ENCODE results near the gene AHRR. TPM values are rescaled to one million over a fixed set of nuclear protein-coding genes. Genes with fewer than 3 reads are reported as not detected.

AHRR gene
- total RNA-seq, 2 donors from 2014 or later: 38.3 to 43.8 TPM

- DNase-seq (ENCODE audit: low spot score in 2 of 2) (peak in 1 of 2 donors; percentile 48), ATAC-seq (peak in 1 of 2 donors; percentile 22)
- Mint-ChIP-seq H3K27ac (peak overlapping the region in 1 of 2 donors; percentile 75), H3K9me3 (peaks cover 7% of the 10 kb centered on the region in 2 donors), H3K36me3 (peaks cover 7 to 45% of the 10 kb centered on the region in 2 donors)
Measured at GRCh38 chr5:424301-425110, 103.0 kb downstream of the AHRR start.

- ATAC-seq (peak in 1 of 2 donors; percentile 42), DNase-seq (ENCODE audit: low spot score in 2 of 2) (peak in 1 of 2 donors; percentile 41)
- no peak overlapping the region for H3K27ac Mint-ChIP-seq
- H3K36me3 Mint-ChIP-seq: peaks cover 13 to 40% of the 10 kb centered on the region in 2 donors
- peaks cover 7% of the 10 kb centered on the region in 2 donors for H3K9me3 Mint-ChIP-seq
Measured at GRCh38 chr5:425714-426113, 104.2 kb downstream of the AHRR start.

GRCh38 chr5:426392-426976 lies 105.0 kb downstream of the AHRR start:
- ATAC-seq (no peak), DNase-seq (ENCODE audit: low spot score in 2 of 2) (no peak)
- H3K9me3 Mint-ChIP-seq: peaks cover 7% of the 10 kb centered on the region in 2 donors
- peaks cover 13 to 40% of the 10 kb centered on the region in 2 donors for H3K36me3 Mint-ChIP-seq
- H3K27ac Mint-ChIP-seq: peak overlapping the region in 1 of 2 donors; percentile 3

- Mint-ChIP-seq H3K9me3 (peaks cover 7% of the 10 kb centered on the region in 2 donors), H3K27ac (peak overlapping the region in 1 of 2 donors; percentile 15), H3K36me3 (peaks cover 13 to 33% of the 10 kb centered on the region in 2 donors)
- peak in 1 of 2 donors; percentile 26 for DNase-seq (ENCODE audit: low spot score in 2 of 2)
- no peak for ATAC-seq
Measured at GRCh38 chr5:427415-428087, 106.0 kb downstream of the AHRR start.

- DNase-seq (ENCODE audit: low spot score in 2 of 2): no peak
- H3K36me3 Mint-ChIP-seq: peaks cover 13 to 30% of the 10 kb centered on the region in 2 donors
- no peak overlapping the region for H3K27ac Mint-ChIP-seq
- peaks cover 7% of the 10 kb centered on the region in 2 donors for H3K9me3 Mint-ChIP-seq
- ATAC-seq: no peak
Measured at GRCh38 chr5:428219-428618, 106.7 kb downstream of the AHRR start.

- H3K36me3 Mint-ChIP-seq: peaks cover 13 to 27% of the 10 kb centered on the region in 2 donors
- H3K27ac Mint-ChIP-seq: no peak overlapping the region
- DNase-seq (ENCODE audit: low spot score in 2 of 2) (peak in 1 of 2 donors; percentile 43), ATAC-seq (no peak)
- H3K9me3 Mint-ChIP-seq: peaks cover 7% of the 10 kb centered on the region in 2 donors
Measured at GRCh38 chr5:428754-429452, 107.4 kb downstream of the AHRR start.

GRCh38 chr5:429453-430188 lies 108.1 kb downstream of the AHRR start:
- peak overlapping the region; percentile 71 to 88 for H3K27ac Mint-ChIP-seq
- H3K36me3 Mint-ChIP-seq: peaks cover 13 to 27% of the 10 kb centered on the region in 2 donors

GRCh38 chr5:430214-430925 lies 108.9 kb downstream of the AHRR start:
- ATAC-seq (no peak), DNase-seq (ENCODE audit: low spot score in 2 of 2) (peak in 1 of 2 donors; percentile 33)
- Mint-ChIP-seq H3K9me3 (peaks cover 7% of the 10 kb centered on the region in 2 donors), H3K27ac (peak overlapping the region; percentile 68 to 71), H3K36me3 (peaks cover 13 to 27% of the 10 kb centered on the region in 2 donors)

More at GRCh38 chr5:429453-430188, 108.1 kb downstream of the AHRR start:
- peaks cover 7% of the 10 kb centered on the region in 2 donors for H3K9me3 Mint-ChIP-seq
- DNase-seq (ENCODE audit: low spot score in 2 of 2): peak in 1 of 2 donors; percentile 46
- ATAC-seq: no peak

GRCh38 chr5:431001-431710 lies 109.6 kb downstream of the AHRR start:
- H3K36me3 Mint-ChIP-seq: peaks cover 13 to 22% of the 10 kb centered on the region in 2 donors
- ATAC-seq: peak; percentile 84 to 87
- peak; percentile 59 to 68 for DNase-seq (ENCODE audit: low spot score in 2 of 2)
- peaks cover 5% of the 10 kb centered on the region in 2 donors for H3K9me3 Mint-ChIP-seq
- H3K27ac Mint-ChIP-seq: peak overlapping the region in 1 of 2 donors; percentile 71

GRCh38 chr5:431711-432050 lies 110.2 kb downstream of the AHRR start:
- Mint-ChIP-seq H3K36me3 (peaks cover 13 to 17% of the 10 kb centered on the region in 2 donors), H3K27ac (no peak overlapping the region), H3K9me3 (no peaks in the 10 kb centered on the region)
- no peak for ATAC-seq
- DNase-seq (ENCODE audit: low spot score in 2 of 2): peak in 1 of 2 donors; percentile 33

- Mint-ChIP-seq H3K27ac (peak overlapping the region in 1 of 2 donors; percentile 65), H3K36me3 (peaks cover 13 to 14% of the 10 kb centered on the region in 2 donors), H3K9me3 (no peaks in the 10 kb centered on the region)
- no peak for ATAC-seq
- DNase-seq (ENCODE audit: low spot score in 2 of 2): peak in 1 of 2 donors; percentile 53
Measured at GRCh38 chr5:432201-432927, 110.8 kb downstream of the AHRR start.

GRCh38 chr5:432928-433791 lies 111.6 kb downstream of the AHRR start:
- peak in 1 of 2 donors; percentile 51 for DNase-seq (ENCODE audit: low spot score in 2 of 2)
- no peak for ATAC-seq
- Mint-ChIP-seq H3K27ac (peak overlapping the region in 1 of 2 donors; percentile 65), H3K9me3 (no peaks in the 10 kb centered on the region), H3K36me3 (peaks cover 7 to 8% of the 10 kb centered on the region in 2 donors)

GRCh38 chr5:433836-434235 lies 112.3 kb downstream of the AHRR start:
- peak in 1 of 2 donors; percentile 50 for DNase-seq (ENCODE audit: low spot score in 2 of 2)
- ATAC-seq: no peak
- Mint-ChIP-seq H3K27ac (no peak overlapping the region), H3K9me3 (no peaks in the 10 kb centered on the region), H3K36me3 (peaks cover 6% of the 10 kb centered on the region in 2 donors)
